K562 (cell line): Measurements from ENCODE around the gene PHF20. TPM values are rescaled to one million over a fixed set of nuclear protein-coding genes. Genes with fewer than 3 reads are reported as not detected.
"Not testable (repeated sequence)": the region's sequence is repeated elsewhere in the genome, so short reads cannot be mapped to it uniquely, and the experiment has no call there.

ENCODE experiments used
- ATAC-seq: fragments of 200-7000 bp; cut with Tn5 transposase; 3 replicates; pipeline ENCODE4 v1.9.1; 2020; ENCODE audit warnings: moderate library complexity
- BruUV-seq: library from RNA; stranded (reverse); fragments of 400-500 nt; replicated peaks from 2 replicates; lab custom pipeline; 2021; lab: Mats Ljungman, UMichigan
- CTCF ChIA-PET: fragments of 300-600 bp; formaldehyde crosslinking; extraction: SDS; loops from one replicate; lab custom pipeline; 2021; ENCODE audit warnings: low intra/inter-chr PET ratio; lab: Yijun Ruan, JAX
- POLR2A ChIA-PET: fragments of 300-600, 350-650 bp; sonication (Branson Sonifier 250); formaldehyde crosslinking; extraction: SDS; loops from one replicate; lab custom pipeline; 2021; ENCODE audit warnings: antibody characterized with exemption, inconsistent platforms; lab: Yijun Ruan, JAX
- DNase-seq, 4 experiments: peaks; one replicate each; pipeline versions ENCODE4 v3.0.0 to v3.0.0-alpha.2; 2011 to 2018; ENCODE audit warnings: low spot score in 3 of 4, mixed read lengths in 3 of 4; ENCODE audit errors: extremely low read depth in 1 of 4
- FAIRE-seq: peaks from 2 replicates; lab custom pipeline; 2011; peaks lifted over from hg19 to GRCh38; lab: Jason Lieb, UNC
- H2AFZ ChIP-seq: 2 replicates; pipeline ENCODE4 v1.6.0; 2011; ENCODE audit warnings: low read depth, low read length, control low read depth, inconsistent platforms
- H3K27ac ChIP-seq: fragments of 200-600 bp; 3 replicates; pipeline ENCODE4 v1.8.0; 2011; ENCODE audit warnings: low read depth, mild to moderate bottlenecking, control low read depth, inconsistent platforms, low read length, moderate library complexity, mixed read lengths; ENCODE audit errors: extremely low read depth
- H3K27me3 ChIP-seq, 2 experiments: fragments of 300-600 bp in 1 of 2; 2 replicates in 1 of 2; 3 replicates in 1 of 2; pipeline versions ENCODE4 v1.6.0 to v1.8.0; 2011; ENCODE audit warnings: inconsistent platforms in 2 of 2, low read length in 2 of 2, mild to moderate bottlenecking in 1 of 2, mixed read lengths in 1 of 2, moderate library complexity in 1 of 2; ENCODE audit not compliant: control insufficient read depth in 2 of 2, insufficient read depth in 2 of 2
- H3K36me3 ChIP-seq: fragments of 300-600 bp; 3 replicates; pipeline ENCODE4 v1.8.0; 2011; ENCODE audit warnings: mild to moderate bottlenecking, low read length, inconsistent platforms; ENCODE audit not compliant: control insufficient read depth, insufficient read depth
- H3K4me1 ChIP-seq, 2 experiments: fragments of 200-600 bp in 1 of 2; replicated peaks in 1 of 2; 2 replicates in 1 of 2; 3 replicates in 1 of 2; pipeline versions ENCODE4 v1.5.1 to v1.8.0; 2011; ENCODE audit warnings: inconsistent platforms in 2 of 2, low read length in 2 of 2, mild to moderate bottlenecking in 1 of 2, mixed read lengths in 1 of 2, moderate library complexity in 1 of 2; ENCODE audit not compliant: control insufficient read depth in 2 of 2, insufficient read depth in 2 of 2
- H3K4me2 ChIP-seq: 2 replicates; pipeline ENCODE4 v1.6.1; 2011; ENCODE audit warnings: low read length, control low read depth, inconsistent platforms, mixed read lengths; ENCODE audit not compliant: insufficient read depth
- H3K4me3 ChIP-seq: fragments of 200-600 bp; sonication (generic), shearing (Covaris generic); 2 replicates; pipeline ENCODE4 v1.5.1; 2016; ENCODE audit warnings: control low read depth, inconsistent platforms
- H3K79me2 ChIP-seq: fragments of 200-600 bp; 3 replicates; pipeline ENCODE4 v1.8.0; 2011; ENCODE audit warnings: low read length, inconsistent platforms; ENCODE audit not compliant: control insufficient read depth, insufficient read depth
- H3K9ac ChIP-seq, 2 experiments: 2 replicates each; pipeline versions ENCODE4 v1.6.0 to v1.6.1; 2011; ENCODE audit warnings: low read depth in 2 of 2, low read length in 2 of 2, control low read depth in 1 of 2, inconsistent platforms in 1 of 2, mild to moderate bottlenecking in 1 of 2, mixed read lengths in 1 of 2; ENCODE audit not compliant: insufficient read depth in 1 of 2
- H3K9me1 ChIP-seq: one replicate; pipeline ENCODE4 v1.6.0; 2011; ENCODE audit warnings: inconsistent platforms, mild to moderate bottlenecking, low read length, moderate library complexity; ENCODE audit not compliant: control insufficient read depth, insufficient read depth
- H3K9me3 ChIP-seq: replicated peaks from 2 replicates; pipeline ENCODE4 v1.5.1; 2011; ENCODE audit warnings: low read depth, low read length, inconsistent platforms; ENCODE audit not compliant: control insufficient read depth, insufficient read depth
- H4K20me1 ChIP-seq: replicated peaks from 2 replicates; pipeline ENCODE4 v1.6.1; 2011; ENCODE audit warnings: low read length, inconsistent platforms, mixed read lengths; ENCODE audit not compliant: control insufficient read depth, insufficient read depth
- KLF10 ChIP-seq: fragments of 250-450 bp; sonication (Bioruptor Pico); IDR thresholded peaks from 2 replicates; pipeline ENCODE4 v1.6.1; 2021; ENCODE audit warnings: matching md5 sums
- RHOXF2B ChIP-seq: fragments of 250-450 bp; sonication (Bioruptor Pico); conservative IDR thresholded peaks from 2 replicates; pipeline ENCODE4 v1.5.1; 2021
- ZNF583 ChIP-seq: fragments of 250-450 bp; sonication (Bioruptor Pico); IDR thresholded peaks from 2 replicates; pipeline ENCODE4 v1.4.0; 2020
- ZNF639 ChIP-seq, 2 experiments: fragments of 200-800 bp in 1 of 2; sonication (Bioruptor generic) in 1 of 2; sonication (generic) in 1 of 2; formaldehyde crosslinking in 1 of 2; IDR thresholded peaks in 1 of 2; conservative IDR thresholded peaks in 1 of 2; 2 replicates each; pipeline versions ENCODE4 v1.5.0 to v1.6.1; 2016 to 2020; ENCODE audit warnings: missing compliant biosample characterization in 1 of 2, missing genetic modification characterization in 1 of 2, missing genetic modification reagents in 1 of 2
- WGBS: fragments of 100-300 bp; shearing (Covaris generic); methylation state at CpG from one replicate; pipeline ENCODE4 v1.1.6; 2016; ENCODE audit warnings: low coverage, mixed read lengths; ENCODE audit not compliant: insufficient coverage; ENCODE audit errors: missing lambda C conversion rate; 5-methylcytosine and 5-hydroxymethylcytosine counted together
- in situ Hi-C: fragments of 300-500 bp; cut with MboI; formaldehyde crosslinking; loops from 4 replicates; pipeline ENCODE4 v1.15.0; 2018; ENCODE audit warnings: inconsistent platforms, mixed read lengths
- intact Hi-C: fragments of 100-400 bp; cut with micrococcal nuclease; formaldehyde crosslinking; loops from 2 replicates; pipeline ENCODE4 v1.14.2; 2022
- polyA plus RNA-seq, 8 experiments: library from polyadenylated mRNA; depleted of rRNA in 4 of 8; stranded (reverse) in 5 of 8; unstranded in 3 of 8; fragments of >200 nt; fragmentation: Nextera tagmentation in 2 of 8; fragmentation: Illumina TruSeq in 1 of 8; extraction: Ambion mirVana in 2 of 8; extraction: Trizol in 1 of 8; gene quantifications; 2 replicates each; pipeline versions ENCODE4 v1.2.1 to v1.2.3, GENCODE V29; 2011 to 2014; ENCODE audit warnings: inconsistent platforms in 1 of 8, missing spikeins in 1 of 8
- total RNA-seq, 7 experiments: library from RNA; depleted of rRNA in 6 of 7; stranded (reverse); fragments of >200 nt in 6 of 7; fragmentation: Illumina TruSeq in 2 of 7; extraction: Trizol in 2 of 7; gene quantifications; 2 replicates each; pipeline versions ENCODE4 v1.2.1 to v1.2.3, GENCODE V29; 2011 to 2021; ENCODE audit warnings: low replicate concordance in 1 of 7

PHF20 gene
- total and polyA plus RNA-seq, 9 of the 15 experiments (the other 6 are each of a cell fraction or from before 2014, with no cell fraction given): 49.9 to 196 (median 70.7) TPM

GRCh38 chr20:35761548-35761947 lies 10.3 kb upstream of the PHF20 start:
- in situ Hi-C loops, H3K79me2 ChIP-seq, intact Hi-C loops, H3K4me2 ChIP-seq, H3K9me3 ChIP-seq, H4K20me1 ChIP-seq, H3K4me1 ChIP-seq, DNase-seq, H3K27ac ChIP-seq, ATAC-seq, H2AFZ ChIP-seq, FAIRE-seq, H3K27me3 ChIP-seq, H3K4me3 ChIP-seq, H3K36me3 ChIP-seq, H3K9ac ChIP-seq, CTCF ChIA-PET, BruUV-seq, H3K9me1 ChIP-seq: not testable (repeated sequence)
- WGBS: 65% methylated on average over 9 of the region's 11 CpGs
- POLR2A ChIA-PET: interaction anchor here (0.5 to 1.8 kb wide), 2 partner anchors 17 to 19 kb away, joined by 3 to 5 read pairs; partner anchors contain the start of gene RBM39

- no peak overlapping the region for H3K27ac ChIP-seq
- no peak overlapping the region for H3K9ac ChIP-seq
- H3K4me3 ChIP-seq: no peak overlapping the region
- no peaks in the 10 kb centered on the region for H4K20me1 ChIP-seq
- H3K4me1 ChIP-seq: no peaks in the 10 kb centered on the region; a peak in 1 of 5 replicates
- BruUV-seq: no TSS peak
- no peaks in the 10 kb centered on the region for H3K9me3 ChIP-seq
- in situ Hi-C loops: no loop called here
- no peaks in the 10 kb centered on the region for H3K27me3 ChIP-seq
- TF ChIP-seq KLF10 (CRISPR knock-in tag) (no peak), RHOXF2B (CRISPR knock-in tag) (no peak), ZNF639 (CRISPR knock-in tag; conservative IDR thresholded peaks at IDR 0.05 in 1 of 2, IDR thresholded peaks at IDR 0.05 in 1 of 2) (no peak), ZNF583 (no peak)
- no peak for FAIRE-seq
- H3K9me1 ChIP-seq: no peaks in the 10 kb centered on the region
- ATAC-seq: no peak; the same call in 2 of the 3 replicates
- intact Hi-C loops: no loop called here
- H3K4me2 ChIP-seq: no peak overlapping the region
- no peaks in the 10 kb centered on the region for H3K79me2 ChIP-seq
- peak overlapping the region; percentile 32; the same call in 1 of the 2 replicates for H2AFZ ChIP-seq
- CTCF ChIA-PET: no interaction called here
- WGBS: 40% methylated on average over 3 of the region's 3 CpGs
- POLR2A ChIA-PET: interaction anchor here (1.1 to 1.8 kb wide), 4 partner anchors 9 to 192 kb away, joined by 3 to 6 read pairs (median 4); partner anchors contain the start of genes PHF20 and SCAND1
- no peak for DNase-seq
- no peaks in the 10 kb centered on the region for H3K36me3 ChIP-seq
These were observed 9.4 kb upstream of the PHF20 start for GRCh38 chr20:35762461-35762860.

GRCh38 chr20:35764936-35765335 lies 6.9 kb upstream of the PHF20 start:
- CTCF ChIA-PET, ATAC-seq, H3K9me1 ChIP-seq, H3K27me3 ChIP-seq, H2AFZ ChIP-seq, H3K4me3 ChIP-seq, BruUV-seq, H3K79me2 ChIP-seq, H3K36me3 ChIP-seq, intact Hi-C loops, DNase-seq, H3K9me3 ChIP-seq, FAIRE-seq, H4K20me1 ChIP-seq, H3K27ac ChIP-seq, H3K4me2 ChIP-seq, in situ Hi-C loops, H3K9ac ChIP-seq: not testable (repeated sequence)
- peaks cover 6 to 17% of the 10 kb centered on the region in 2 experiments; a peak in 3 of 5 replicates for H3K4me1 ChIP-seq
- 63% methylated on average over 2 of the region's 2 CpGs for WGBS
- POLR2A ChIA-PET: interaction anchor here (0.6 to 1.5 kb wide), 3 partner anchors 23 to 563 kb away, joined by 3 read pairs; partner anchors contain the start of gene RBM39
